GM12865 (cell line): ENCODE measurements around the gene FAM222A.

ENCODE experiments used
- DNase-seq: peaks from one replicate; pipeline ENCODE4 v3.0.0; 2010; ENCODE audit warnings: low read depth
- H3K4me3 ChIP-seq: 2 replicates; pipeline ENCODE4 v1.5.1; 2011; ENCODE audit warnings: mild to moderate bottlenecking, low read depth, low read length, control low read depth
- CTCF ChIP-seq: IDR thresholded peaks from 2 replicates; pipeline ENCODE4 v1.5.1; 2011; ENCODE audit warnings: low read length, control low read depth, low read depth, inconsistent platforms; ENCODE audit not compliant: insufficient read depth; ENCODE audit errors: missing control alignments

Gene FAM222A

GRCh38 chr12:109713187-109714070 is at the start of gene FAM222A:
Gene FAM222A (plus strand): TSS chr12:109713825. CDS start chr12:109744147, 30,322 bp downstream.
- TF ChIP-seq CTCF: no peak
- peak within 1 kb of the TSS; percentile 57 for H3K4me3 ChIP-seq

DNA sequence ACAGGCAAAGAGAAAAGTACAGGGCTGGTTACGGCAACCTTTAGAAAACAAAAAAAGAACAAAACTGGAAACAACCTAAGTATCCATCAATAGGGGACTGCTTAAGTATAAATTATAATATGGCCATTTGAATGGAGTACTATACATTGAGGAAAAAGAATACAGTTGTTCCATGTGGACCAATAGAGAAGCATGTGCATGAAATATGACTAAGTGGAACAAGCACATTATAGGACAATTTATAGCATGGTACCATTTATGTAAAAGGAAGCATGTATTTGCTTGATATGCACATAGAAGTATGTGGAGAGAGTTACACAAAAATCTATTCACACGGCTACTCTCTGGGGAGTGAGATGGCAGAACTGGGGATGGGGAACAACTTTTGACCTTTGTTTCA is 49.2 kb upstream of the FAM222A start:
- DNase-seq: no peak
- no peak for TF ChIP-seq CTCF

More at GRCh38 chr12:109713187-109714070, at the start of gene FAM222A:
- peak; percentile 96 for DNase-seq

DNA sequence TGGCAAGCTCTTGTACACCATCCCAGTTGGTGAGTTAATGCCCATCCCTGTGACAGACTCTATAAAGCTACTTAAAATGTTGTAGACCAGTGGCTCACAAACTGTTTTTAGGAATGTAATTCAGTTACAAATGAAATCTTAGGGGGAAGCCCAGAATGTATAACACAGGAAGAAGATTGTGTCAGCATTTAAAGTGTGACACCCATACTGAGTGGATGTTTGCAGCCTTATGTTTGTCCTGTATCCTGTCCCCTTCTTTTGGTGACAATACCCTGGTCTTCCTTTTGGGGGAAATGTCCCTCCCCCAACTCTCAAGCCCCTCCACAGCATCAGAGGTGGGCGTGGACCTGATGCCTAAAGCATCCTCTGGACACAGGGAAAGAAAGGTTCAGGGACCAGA is 47.6 kb upstream of the FAM222A start:
- TF ChIP-seq CTCF: no peak
- DNase-seq: no peak
- H3K4me3 ChIP-seq: no peak overlapping the region

More for the DNA sequence above, 49.2 kb upstream of the FAM222A start:
- H3K4me3 ChIP-seq: no peak overlapping the region

DNA sequence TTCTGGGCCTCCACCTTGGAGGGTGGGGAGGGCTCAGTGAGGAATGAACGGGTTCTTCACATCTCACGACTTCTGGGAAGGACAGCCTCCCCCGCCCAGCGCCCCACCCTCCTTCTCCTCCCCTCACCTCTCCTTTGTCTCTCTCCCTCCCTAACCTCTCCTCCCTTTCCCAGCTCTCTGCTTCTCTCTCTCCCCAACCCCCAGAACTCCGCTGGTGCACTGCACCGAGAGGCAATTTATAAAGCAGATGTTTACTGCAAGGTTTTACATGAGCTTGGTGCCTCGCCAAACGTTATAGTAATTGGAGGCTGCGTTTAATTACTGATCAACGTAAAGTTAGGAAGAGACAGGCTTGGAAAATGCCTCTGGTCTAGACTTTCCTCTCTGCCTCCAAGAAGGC is 42.9 kb upstream of the FAM222A start:
- no peak for TF ChIP-seq CTCF
- no peak for DNase-seq
- H3K4me3 ChIP-seq: no peak overlapping the region

GRCh38 chr12:109671502-109671901 is 42.1 kb upstream of the FAM222A start:
- TF ChIP-seq CTCF: no peak
- no peak for DNase-seq
- no peak overlapping the region for H3K4me3 ChIP-seq

DNA sequence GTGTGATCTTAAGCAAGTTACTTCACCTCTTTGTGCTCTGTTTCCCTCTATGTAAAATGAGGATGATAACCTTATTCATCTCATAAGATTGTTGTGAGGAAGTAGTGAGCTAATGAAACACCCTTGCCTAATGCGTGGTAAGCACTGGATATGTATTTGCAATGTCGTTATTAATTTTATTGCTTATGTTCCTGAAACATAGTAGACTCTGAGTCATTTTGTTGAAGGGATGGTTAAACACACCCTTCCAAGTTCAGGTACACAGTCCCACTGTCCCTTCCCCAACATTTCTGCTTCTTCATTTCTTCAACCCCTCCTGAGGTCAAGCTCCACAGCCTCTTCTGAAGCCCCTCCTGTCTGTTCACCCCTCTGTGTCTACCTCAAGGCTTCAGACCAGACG is 40.2 kb upstream of the FAM222A start:
- no peak for DNase-seq
- TF ChIP-seq CTCF: no peak
- H3K4me3 ChIP-seq: no peak overlapping the region
